Kidney tubule cell (primary cell): ENCODE measurements around the gene UBL4B.

Experiments used
- DNase-seq: peaks from one replicate; pipeline ENCODE4 v3.0.0-alpha.2; 2018; ENCODE audit warnings: low spot score

Gene UBL4B

DNA sequence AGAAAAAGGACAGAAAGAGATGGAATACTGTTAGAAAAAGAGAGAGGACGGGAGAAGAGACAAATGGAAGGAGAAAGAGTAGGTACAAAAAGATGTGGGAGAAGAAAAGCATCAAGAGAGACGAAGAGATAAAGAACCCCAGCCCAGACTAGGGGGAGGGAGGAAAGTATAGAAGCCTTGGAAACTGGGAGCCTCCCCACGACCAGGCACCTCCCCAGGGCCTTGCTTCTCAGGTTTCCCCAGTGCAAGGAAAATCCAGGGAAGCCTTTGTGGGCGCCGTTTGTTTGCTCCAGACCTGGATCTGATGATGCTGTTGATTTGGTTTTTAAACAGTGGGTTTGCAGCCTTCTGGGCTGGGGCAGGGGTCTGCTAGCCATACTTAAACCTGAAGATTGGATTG is 26.6 kb upstream of the UBL4B start:
- DNase-seq: no peak

- peak; percentile 66 for DNase-seq
Observed at GRCh38 chr1:110086961-110087360, 25.3 kb upstream of the UBL4B start.

DNA sequence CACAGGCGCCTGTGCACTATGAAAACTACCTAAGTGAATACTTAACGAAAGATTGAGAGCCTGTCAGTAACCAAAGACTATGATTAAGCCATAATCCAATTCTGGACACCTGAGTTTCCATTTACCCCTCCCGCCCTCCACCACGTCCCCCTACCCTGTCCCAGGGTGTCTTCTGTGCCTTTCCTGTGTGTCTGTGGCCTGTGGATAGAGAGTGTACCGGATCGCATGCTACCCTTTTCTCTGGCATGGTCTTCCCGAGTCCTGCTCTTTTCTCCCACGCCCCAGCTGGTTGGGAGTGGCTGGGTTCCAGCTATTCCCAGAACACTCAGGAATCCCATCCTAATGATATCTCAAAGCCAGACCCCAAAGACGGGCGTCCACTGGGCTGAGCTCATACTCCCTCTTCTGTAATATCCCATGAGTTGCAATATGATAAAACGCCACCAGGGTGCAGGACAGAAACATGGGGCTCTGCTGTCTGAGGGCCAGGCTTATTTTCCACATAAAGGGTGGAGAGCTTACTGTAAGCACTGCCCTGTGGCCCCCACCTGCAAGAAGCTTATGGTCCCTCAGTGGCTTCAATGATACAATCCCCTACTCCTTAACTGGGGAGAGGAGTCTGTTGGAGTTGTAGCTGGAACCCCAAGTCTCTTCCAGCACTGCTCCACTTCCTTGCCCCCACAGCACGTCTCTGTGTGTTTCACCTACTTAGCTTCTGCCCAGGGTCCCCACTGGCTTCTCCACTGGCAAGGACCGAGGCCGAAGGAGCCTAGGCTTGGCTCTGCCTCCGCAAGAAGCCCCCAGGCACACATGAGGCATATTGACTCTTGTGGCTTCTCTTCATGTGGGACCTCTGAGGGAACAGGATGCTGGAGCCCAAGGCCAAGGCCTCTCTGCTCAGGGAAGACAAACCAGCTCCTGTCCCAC is 24.2 kb upstream of the UBL4B start:
- DNase-seq: peak; percentile 56

DNA sequence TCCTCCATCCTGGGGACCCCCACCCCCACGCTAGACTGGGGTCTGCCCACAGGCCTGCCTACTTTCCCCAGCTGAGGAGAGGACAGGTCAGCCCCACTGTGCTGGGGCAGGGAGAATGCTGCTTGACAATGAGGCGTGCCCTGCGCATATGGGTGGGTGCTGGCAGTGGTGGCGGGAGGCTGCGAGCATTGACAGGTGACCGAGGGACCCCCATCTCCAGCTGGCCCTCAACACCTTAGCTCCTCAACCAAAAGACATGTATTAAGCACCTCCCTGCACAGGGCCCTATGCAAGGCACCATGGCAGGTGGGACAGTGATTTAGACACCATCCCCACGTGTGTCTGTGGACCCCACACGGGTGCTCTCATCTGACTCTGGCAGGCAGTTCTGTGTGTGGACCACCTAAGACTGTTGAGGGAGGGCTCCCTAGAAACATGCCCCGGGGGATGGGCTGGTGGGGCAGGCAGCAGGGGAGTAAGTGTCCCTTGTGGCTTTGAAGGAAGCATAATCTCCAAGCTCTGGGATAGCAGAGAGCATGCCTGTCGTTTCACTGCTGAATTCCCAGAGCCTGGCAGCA is 23.4 kb upstream of the UBL4B start:
- no peak for DNase-seq

- DNase-seq: no peak
Observed at GRCh38 chr1:110089561-110090275, 22.5 kb upstream of the UBL4B start.

DNA sequence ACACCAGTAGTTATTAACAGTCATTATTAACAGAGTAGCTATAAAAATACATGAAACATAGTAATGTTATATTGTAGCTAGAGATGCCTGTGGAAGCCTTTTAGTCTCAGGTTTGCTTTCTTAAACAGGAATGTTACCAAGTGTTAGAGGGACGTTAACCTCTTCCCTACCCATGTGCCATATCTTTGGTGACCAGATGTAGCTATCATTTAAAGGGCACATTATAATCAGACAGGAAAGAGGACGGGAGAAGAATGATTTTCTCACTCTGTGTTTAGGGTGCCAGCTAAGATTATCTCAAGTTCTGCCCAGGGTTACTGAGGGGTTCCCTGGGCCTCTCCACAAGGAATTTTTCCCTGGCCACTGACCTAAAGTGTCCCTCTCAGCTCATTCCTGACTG is 20.9 kb upstream of the UBL4B start:
- DNase-seq: no peak

- DNase-seq: no peak
Observed at GRCh38 chr1:110091791-110092190, 20.5 kb upstream of the UBL4B start.

DNA sequence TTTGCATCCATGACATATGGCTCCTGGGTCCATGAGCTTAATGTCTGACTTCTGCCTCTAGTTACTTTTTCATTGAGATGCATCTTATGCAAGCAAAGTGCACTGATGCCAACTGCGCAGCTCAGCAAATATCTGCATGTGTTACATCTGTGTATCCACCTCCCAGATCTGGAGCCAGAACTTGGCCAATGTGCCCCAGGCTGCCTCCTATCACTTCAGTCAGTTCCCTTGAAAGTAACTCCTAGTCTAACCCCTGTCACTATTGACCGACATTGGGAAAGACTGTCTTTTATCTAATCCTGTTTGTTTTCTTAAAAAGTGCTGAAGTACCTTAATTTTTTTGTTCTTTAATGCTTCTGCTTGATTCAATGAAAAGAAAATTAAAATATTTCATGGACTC is 19.3 kb upstream of the UBL4B start:
- no peak for DNase-seq

DNA sequence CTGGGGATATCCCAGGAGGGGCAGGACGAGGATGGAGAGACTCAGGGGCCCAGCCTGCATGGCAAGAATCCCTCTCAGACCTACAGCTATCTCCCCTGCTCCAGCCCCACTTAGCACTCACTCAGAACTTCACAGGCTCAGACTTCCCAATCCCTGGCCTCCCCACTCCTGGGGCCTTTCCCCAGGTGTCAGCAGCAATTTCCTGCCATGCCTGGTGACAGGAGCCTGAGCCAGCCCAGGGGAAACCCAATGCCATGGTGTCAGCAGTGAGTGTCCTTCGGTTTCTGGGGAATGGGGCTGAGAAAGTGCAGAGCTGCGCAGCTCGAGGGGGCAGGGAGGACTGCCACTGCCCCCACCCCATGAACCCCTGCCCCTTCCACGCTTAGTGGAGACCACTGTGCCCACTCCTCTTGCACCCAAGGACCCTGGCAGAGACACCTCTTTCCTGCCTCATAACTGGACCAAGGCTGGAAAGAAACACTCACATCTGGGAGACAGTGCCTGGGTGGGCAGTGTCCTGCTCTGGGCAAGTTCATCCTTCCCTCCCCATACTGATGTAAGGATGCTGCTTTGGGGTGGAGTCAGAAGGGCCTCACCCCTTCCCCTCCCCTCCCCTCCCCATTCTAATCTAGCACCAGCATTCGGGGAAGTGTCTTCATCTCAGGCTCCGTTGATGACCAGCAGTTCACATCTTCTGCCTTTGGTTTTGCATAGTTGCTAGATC is 17.1 kb upstream of the UBL4B start:
- no peak for DNase-seq

DNA sequence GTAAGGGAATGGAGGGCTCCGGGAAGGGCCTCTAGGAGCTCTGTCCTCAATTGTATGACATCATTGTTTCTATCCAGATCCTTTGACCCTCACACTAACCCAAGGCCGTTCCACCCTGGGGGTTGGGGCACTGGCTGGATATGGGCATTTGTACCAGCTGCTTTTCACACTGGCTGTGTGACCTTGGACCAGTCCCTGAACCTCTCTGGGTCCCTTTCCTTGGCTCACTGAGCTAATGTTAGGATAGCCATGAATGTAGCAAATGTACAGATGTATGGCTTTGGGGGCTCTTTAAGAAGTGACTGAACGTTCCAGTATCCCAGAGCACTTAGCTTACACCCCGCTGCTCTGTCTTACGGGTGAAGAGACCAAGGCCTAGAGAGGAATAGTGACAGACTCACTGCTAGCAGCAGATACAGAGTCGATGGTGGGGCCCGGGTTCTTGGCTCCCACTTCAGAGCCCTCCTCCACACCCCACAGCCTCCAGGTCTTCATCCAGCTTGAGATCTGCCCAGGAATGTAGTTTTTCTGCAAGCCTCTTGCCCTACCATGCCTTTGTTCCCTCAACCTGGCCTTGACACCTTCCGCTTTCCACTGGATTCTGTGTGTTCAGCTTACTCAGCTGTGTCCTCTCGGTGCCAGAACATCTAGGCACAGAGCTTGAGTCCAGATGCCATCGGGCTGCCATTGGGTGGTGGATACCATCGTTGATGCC is 14.6 kb upstream of the UBL4B start:
- no peak for DNase-seq

GRCh38 chr1:110098222-110099026 is 13.8 kb upstream of the UBL4B start:
- no peak for DNase-seq

- no peak for DNase-seq
Observed at GRCh38 chr1:110100335-110100734, 11.9 kb upstream of the UBL4B start.

DNA sequence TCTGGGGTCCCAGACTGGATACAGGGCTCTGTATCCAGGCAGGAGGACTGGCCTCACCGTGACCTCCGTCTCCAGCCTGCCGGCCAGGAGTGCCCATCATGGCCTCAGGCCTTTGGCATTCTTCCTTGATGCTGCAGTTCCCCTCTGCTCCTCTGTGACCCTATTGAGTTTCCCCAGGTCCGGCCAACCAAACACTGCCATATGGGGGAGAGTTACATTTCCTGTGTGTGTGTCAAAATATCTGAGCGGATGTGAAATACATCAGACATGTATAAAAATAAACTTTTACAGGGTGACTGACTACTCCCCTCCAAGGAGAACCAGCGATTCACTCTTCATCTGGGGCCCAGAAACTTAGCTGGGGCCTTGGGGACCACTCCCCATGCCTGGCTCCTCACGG is 10.2 kb upstream of the UBL4B start:
- DNase-seq: no peak

DNA sequence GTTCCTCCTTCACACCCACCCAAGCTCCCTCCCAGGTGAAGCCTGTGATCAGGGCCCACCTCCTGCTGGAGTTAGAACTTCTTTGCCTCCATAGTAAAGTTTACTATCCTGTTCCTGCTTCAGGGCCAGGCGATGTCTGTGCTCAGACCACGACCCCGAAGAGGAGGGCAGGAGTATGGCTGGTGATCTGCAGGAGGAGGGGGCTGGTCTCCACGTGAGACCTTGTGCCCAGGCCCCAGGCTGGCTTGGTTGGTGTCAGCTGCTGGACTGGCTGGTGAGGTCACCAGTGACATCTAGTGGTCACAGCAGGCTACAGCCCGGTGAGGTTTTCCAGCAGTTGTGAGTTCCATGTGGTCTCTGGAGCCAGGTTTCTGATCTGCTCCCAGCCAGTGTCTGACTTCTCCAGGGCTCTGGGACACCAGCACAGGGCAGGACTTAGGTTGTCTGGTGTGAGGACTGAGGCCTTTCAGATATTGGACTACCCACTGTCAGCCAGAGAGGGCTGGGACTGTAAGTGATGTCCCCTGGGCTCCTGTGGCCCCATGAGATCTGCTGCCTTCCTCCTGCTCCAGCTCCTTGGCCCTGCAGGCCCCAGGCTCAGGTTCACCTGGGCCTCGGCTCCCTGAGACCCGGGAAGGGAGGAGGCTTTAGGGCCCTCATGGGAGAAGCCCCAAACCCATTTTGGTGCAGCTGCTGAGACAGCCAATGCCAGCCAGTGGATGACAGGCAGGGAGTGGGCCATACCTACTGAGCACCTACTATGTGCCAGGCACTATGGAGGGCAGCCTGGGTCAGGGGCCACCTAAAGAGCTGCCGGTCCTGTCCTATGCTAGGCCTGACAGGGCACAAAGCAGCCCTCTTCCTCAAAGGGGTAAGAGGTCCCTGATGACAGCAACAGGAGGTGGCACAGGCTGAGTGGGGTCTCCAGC is 6.0 kb upstream of the UBL4B start:
- DNase-seq: peak; percentile 70

GRCh38 chr1:110107867-110108469 is 4.3 kb upstream of the UBL4B start:
- DNase-seq: no peak

- DNase-seq: no peak
Observed at GRCh38 chr1:110111081-110111480, 1.2 kb upstream of the UBL4B start.

GRCh38 chr1:110112656-110113055 is 413 bp downstream of the UBL4B start:
- DNase-seq: no peak

GRCh38 chr1:110113551-110113950 is 1.3 kb downstream of the UBL4B start:
- DNase-seq: no peak

GRCh38 chr1:110114173-110114572 is 1.9 kb downstream of the UBL4B start:
- no peak for DNase-seq
